NCI-H1092 treated with DMSO at 0.1 percent for 48 hours (cell line): ENCODE measurements around the gene IGF1R.

ENCODE experiments used
- DNase-seq: peaks from one replicate; lab custom pipeline; 2025; lab: John Stamatoyannopoulos, UW

The IGF1R gene

DNA sequence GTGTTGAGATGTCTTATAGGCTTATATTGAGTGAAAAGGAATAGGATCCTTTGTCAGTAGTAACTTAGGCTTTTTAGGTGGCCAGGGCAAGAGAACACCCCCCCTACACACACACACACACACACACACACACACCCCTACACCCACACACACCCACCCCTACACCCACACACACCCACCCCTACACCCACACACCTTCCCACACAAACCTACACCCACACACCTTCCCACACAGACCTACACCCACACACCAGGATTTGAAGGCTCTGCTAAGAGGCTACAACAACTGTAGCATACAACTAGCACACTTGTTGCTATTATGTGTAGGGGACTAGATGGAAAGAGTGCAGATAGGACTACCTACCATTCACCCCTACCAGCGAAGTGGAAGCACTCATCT is 186.6 kb downstream of the IGF1R start:
- DNase-seq, result no peak

- DNase-seq, result no peak
Measured at GRCh38 chr15:98835876-98836275, 187.5 kb downstream of the IGF1R start.

DNA sequence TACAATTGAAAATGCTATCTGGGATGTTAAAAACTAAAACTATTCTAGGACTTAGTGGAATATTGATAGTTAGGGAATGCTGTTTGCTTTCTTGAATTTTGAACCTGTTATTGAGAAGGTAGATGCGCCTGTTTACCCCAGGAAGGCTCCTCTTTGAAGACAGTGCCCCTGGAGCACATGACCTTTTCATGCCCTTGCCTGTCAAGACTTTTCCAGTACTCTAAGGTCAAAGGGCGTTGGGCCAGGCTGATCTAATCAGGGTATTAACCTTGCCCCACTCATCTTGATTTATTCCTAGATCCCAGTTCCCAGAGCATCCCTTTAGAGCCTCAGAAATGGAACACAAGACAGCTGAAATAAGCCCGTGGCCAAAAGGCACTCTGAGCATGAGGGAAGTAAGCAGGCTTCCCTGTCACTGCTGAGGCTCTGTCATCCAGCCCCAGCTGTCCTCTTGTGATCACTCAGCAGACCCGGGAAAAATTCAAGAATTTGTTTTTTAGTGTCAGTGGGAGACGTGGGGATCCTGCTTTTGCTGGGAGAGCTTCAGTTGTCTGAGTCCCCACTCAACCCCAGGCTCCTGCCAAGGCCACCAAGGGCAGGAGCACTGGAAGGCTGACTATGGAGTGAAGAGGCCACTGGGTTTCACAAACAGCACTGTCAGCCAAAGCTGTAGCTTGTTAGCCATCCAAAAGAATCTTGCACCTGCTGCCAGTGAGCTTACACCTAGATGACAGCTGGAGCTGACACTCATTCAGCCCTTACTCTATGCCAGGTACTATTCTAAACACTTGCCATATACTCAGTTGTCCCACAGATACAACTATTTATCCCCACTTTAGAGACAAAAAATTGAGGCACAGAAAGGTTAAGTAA is 190.3 kb downstream of the IGF1R start:
- DNase-seq, result no peak

DNA sequence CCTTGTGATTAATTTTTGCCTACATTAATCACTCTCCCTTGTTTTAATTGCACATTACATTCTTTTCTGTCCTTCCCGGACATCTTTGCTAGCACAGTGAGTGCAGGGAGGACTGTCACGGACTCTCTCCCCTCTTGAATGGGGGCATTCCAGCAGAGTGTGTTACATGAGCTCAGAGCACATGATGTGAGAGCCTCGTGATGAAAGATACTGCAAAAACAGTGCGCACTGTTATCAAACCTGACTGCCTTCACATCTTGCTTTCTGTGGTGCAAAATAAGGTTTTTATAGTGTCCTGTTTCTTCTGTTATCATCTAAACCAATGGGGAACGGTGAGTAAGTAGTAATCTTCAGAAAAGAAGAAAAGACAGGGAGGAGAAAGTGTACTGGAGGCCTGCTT is 191.7 kb downstream of the IGF1R start:
- DNase-seq, result no peak

GRCh38 chr15:98841419-98841970 is 193.2 kb downstream of the IGF1R start:
- DNase-seq, result no peak

- DNase-seq, result no peak
Measured at GRCh38 chr15:98842192-98842972, 194.0 kb downstream of the IGF1R start.

DNA sequence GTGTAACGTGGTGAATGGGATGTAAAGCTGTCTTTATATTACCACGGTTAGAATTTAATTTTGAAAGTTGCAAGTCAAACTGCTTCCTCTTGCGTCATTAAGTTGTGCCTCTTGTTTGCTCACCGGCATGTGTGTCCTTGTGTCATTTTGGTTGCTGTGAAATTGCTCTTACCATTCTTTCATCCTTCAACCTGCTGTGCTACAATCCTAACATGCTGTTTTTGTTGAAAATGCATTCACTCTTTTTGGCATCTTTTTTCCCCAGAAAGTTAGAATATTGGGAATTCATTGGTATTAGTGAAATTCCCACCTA is 194.6 kb downstream of the IGF1R start:
- no peak for DNase-seq

DNA sequence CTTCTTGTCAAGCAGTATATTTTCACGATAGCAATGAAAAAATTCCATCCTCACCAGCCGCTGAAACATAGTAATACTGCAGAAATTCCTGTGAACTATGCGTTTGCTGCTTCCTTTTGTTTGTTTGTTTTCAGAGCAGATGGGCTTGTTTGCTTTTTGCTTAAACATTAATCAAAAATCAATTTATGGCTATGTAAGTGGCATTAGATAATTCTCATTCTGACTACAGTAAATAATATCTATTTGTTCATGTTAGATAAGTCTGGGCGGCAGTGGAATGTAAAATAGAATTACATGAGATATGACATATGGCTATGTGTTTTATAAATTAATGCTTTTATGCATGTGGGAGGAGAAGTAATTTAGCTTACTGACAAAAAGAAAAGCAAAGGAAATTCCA is 195.5 kb downstream of the IGF1R start:
- DNase-seq, result no peak

GRCh38 chr15:98844261-98844660 is 195.9 kb downstream of the IGF1R start:
- no peak for DNase-seq

DNA sequence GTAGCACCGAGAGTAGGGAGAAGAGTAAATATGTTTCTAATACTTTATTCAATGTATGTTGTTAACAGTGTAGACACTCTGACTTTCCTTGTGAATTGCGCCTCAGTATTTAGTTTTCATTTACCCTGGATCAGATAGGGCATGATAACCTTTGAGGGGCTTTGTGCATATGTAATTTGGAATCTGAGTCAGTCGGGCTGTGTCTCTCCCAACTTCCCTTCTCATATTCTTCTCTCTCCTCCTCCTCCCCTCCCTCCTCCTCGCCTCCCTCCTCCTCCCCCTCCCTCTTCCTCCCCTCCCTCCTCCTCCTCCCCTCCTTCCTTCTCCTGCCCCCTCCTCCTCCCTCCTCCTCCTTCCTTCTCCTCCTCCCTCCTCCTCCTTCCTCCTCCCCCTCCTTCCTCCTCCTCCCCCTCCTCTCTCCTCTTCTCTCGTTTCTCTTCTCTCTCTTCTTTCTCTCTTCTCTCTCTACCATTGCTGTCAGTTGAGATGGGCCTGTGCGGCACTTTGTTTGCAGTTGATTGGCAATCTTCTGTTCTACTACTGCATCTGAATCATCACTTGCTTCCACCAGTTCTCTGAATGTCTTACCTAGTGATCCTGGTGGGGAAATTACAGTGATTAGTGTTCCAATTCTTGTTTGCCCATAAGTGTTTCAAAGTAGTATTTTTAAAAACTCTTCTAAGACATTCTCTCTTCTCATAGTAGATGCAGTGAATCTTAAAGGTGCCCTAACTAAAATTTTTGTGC is 197.0 kb downstream of the IGF1R start:
- DNase-seq, result no peak

- DNase-seq, result peak; percentile 36
Measured at GRCh38 chr15:98850961-98851572, 202.7 kb downstream of the IGF1R start.

- peak; percentile 81 for DNase-seq
Measured at GRCh38 chr15:98853161-98853560, 204.8 kb downstream of the IGF1R start.

- no peak for DNase-seq
Measured at GRCh38 chr15:98853617-98854420, 205.5 kb downstream of the IGF1R start.

DNA sequence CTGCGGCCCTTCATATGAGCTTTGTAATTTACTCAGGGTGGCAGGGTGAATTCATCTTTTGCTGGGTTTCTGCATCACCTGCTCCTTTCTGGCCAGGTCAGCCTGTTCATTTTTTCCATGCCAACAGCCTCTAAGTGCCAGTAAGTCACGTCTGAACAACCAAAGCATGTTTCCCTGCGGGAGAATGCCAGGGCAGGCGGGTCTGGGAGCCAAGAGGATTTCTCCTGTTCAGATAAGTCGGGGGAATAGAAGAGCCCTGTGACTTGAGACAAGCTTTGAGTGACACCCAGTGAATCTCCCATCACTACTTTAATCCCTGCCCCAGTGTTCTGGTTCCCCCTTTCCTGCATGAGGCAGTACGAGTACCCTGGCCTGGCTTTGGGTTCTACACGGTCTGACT is 206.2 kb downstream of the IGF1R start:
- DNase-seq, result no peak

GRCh38 chr15:98855067-98855814 is 206.9 kb downstream of the IGF1R start:
- no peak for DNase-seq

GRCh38 chr15:98855815-98856531 is 207.6 kb downstream of the IGF1R start:
- no peak for DNase-seq

GRCh38 chr15:98856532-98856907 is 208.2 kb downstream of the IGF1R start:
- DNase-seq, result no peak

DNA sequence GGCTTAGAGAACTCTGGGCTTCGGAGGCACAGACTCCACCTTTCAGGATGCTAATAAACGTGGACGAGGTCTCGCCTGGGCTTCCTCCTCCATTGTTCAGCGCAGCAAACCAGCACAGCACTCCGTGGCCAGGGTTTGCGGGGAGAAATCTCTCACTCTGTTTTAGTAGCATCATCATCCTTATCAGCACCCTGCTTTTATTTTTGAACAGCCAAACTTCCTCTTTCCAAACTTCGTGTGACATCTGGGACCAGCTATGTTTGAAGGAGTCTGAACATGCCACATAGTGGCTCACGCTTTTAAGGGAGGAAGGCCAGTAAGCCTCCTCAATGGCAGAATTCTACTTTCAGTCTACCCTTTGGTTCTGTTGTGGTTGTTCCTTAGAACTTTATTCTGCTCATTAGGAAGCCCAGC is 210.3 kb downstream of the IGF1R start:
- no peak for DNase-seq

DNA sequence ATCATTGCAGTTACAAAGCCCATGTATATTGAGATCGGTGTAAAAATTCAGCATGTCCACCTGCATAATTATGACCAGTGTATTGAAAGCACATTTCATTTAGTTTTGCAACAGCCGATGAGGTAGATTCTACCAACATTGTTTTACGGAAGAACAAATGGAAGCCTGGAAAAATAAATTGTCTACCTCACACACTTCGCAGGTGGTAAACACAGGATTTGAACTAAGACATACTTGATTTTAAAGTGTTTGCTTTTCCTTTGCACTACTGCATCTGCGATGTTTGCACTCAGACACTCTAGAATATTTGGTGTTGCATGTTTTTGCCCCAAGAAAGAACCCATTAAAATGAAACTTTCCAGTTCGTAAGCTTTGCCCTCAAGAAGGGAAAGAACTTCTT is 210.8 kb downstream of the IGF1R start:
- DNase-seq, result no peak
